ENCODE measurements around the gene MACO1. TPM values are rescaled to one million over a fixed set of nuclear protein-coding genes. Genes with fewer than 3 reads are reported as not detected.
A peak's percentile ranks its signal among the peaks of the same experiment; 100 is the strongest.

Gene MACO1
- total RNA-seq, 1 experiment from 2014 or later, result 9.8 TPM

DNA sequence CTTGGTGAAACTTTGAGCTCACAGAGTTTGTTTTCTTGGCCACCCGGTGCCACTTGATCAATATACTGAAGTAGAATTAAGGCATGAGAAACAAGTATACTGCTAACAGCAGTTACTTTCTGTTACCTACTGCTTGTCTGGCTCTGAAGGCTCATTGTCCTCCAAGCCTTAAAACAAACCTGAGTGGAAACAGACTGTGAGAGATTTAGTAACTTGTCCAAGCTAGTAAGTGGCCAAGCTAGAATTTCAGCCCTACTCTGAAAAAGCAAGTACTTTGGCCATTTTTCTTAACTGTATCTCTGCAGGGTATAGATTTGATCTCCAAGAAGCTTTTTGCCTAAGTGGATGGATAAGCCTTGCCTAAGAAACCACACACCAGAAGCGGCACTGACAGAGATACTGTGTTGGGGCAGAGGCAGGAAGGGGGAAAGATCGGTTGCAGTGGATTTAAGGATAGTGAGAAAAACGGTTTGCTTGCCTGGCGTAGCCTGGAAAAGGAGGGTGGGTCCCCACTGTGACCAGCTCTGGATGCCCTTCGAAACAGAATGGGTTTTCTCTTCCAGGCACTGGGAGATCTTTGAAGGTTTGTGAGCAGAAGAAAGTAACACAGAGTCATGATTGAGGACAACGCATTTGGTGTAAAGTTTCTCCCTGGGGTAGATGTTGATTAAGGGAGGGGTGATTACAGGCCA, 2.1 kb upstream of the MACO1 start:
- ATAC-seq, result no peak
- no peak for TF ChIP-seq CBX3 (IDR thresholded peaks at IDR 0.05; ENCODE audit: low read depth)
- TF ChIP-seq CEBPB (IDR thresholded peaks at IDR 0.05; ENCODE audit: low read depth), result no peak
- TF ChIP-seq JUND (IDR thresholded peaks at IDR 0.05), result no peak
- TF ChIP-seq EGR1 (IDR thresholded peaks at IDR 0.05; ENCODE audit: low read depth), result no peak
- no peak for TF ChIP-seq ZFX (IDR thresholded peaks at IDR 0.05)
- TF ChIP-seq, protein P1, sequence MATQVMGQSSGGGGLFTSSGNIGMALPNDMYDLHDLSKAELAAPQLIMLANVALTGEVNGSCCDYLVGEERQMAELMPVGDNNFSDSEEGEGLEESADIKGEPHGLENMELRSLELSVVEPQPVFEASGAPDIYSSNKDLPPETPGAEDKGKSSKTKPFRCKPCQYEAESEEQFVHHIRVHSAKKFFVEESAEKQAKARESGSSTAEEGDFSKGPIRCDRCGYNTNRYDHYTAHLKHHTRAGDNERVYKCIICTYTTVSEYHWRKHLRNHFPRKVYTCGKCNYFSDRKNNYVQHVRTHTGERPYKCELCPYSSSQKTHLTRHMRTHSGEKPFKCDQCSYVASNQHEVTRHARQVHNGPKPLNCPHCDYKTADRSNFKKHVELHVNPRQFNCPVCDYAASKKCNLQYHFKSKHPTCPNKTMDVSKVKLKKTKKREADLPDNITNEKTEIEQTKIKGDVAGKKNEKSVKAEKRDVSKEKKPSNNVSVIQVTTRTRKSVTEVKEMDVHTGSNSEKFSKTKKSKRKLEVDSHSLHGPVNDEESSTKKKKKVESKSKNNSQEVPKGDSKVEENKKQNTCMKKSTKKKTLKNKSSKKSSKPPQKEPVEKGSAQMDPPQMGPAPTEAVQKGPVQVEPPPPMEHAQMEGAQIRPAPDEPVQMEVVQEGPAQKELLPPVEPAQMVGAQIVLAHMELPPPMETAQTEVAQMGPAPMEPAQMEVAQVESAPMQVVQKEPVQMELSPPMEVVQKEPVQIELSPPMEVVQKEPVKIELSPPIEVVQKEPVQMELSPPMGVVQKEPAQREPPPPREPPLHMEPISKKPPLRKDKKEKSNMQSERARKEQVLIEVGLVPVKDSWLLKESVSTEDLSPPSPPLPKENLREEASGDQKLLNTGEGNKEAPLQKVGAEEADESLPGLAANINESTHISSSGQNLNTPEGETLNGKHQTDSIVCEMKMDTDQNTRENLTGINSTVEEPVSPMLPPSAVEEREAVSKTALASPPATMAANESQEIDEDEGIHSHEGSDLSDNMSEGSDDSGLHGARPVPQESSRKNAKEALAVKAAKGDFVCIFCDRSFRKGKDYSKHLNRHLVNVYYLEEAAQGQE (IDR thresholded peaks at IDR 0.05; ENCODE audit: low read depth), result no peak
- TF ChIP-seq POLR2A (IDR thresholded peaks at IDR 0.05; ENCODE audit: borderline replicate concordance, extremely low read depth, insufficient read depth, insufficient read length), result no peak
- no peak for TF ChIP-seq SRF (IDR thresholded peaks at IDR 0.05; ENCODE audit: low read depth)
- no peak for TF ChIP-seq MAX (IDR thresholded peaks at IDR 0.05)
- TF ChIP-seq POLR2AphosphoS5 (IDR thresholded peaks at IDR 0.05; ENCODE audit: low read depth, low read length), result no peak
- RAD21 ChIA-PET (ENCODE audit: low non-redundant PET in 1 of 2, low total read pairs in 2 of 2, uncharacterized antibody in 2 of 2, unreplicated experiment in 2 of 2), result interaction anchor here in 1 of 2 experiments (0.7 kb wide), 1 partner anchor 11 kb away, joined by 5 read pairs; no protein-coding TSS in a partner anchor

More for the DNA sequence above, 2.1 kb upstream of the MACO1 start:
- ChIA-PET CTCF (no interaction called here), POLR2A (no interaction called here)
- Histone ChIP-seq H3K9ac (ENCODE audit: low read length) (no peak overlapping the region), H3K9me3 (ENCODE audit: control insufficient read depth in 1 of 2, insufficient read depth in 1 of 2, low read depth in 1 of 2, low read length in 2 of 2) (no peaks in the 10 kb centered on the region), H3K27ac (ENCODE audit: low read depth, low read length) (no peak overlapping the region), H3K4me2 (ENCODE audit: low read length) (peak overlapping the region; percentile 81; the same call in 1 of the 2 replicates), H3K9me2 (ENCODE audit: insufficient read depth) (no peaks in the 10 kb centered on the region), H4K20me1 (ENCODE audit: insufficient read depth) (no peaks in the 10 kb centered on the region), H3K79me2 (ENCODE audit: insufficient read depth, low read length) (no peaks in the 10 kb centered on the region), H3K36me3 (ENCODE audit: control insufficient read depth in 1 of 2, insufficient read depth in 2 of 2, low read length in 2 of 2) (no peaks in the 10 kb centered on the region), H3K4me1 (ENCODE audit: control insufficient read depth in 1 of 2, insufficient read depth in 2 of 2, low read length in 2 of 2) (peaks cover 8 to 20% of the 10 kb centered on the region in 2 experiments; a peak in 3 of 4 replicates), H2AFZ (ENCODE audit: low read depth, low read length, poor library complexity, severe bottlenecking) (no peak overlapping the region), H3K4me3 (replicated peaks in 1 of 2; ENCODE audit: low read depth in 1 of 2, low read length in 2 of 2) (no peak overlapping the region), H3K27me3 (ENCODE audit: insufficient read depth, low read length) (no peaks in the 10 kb centered on the region)
- no TSS peak for BruUV-seq (replicated peaks)
- intact Hi-C loops (cut with micrococcal nuclease), result no loop called here
- no peak for DNase-seq (ENCODE audit: low read depth, low spot score)
